ENCODE results near the gene ELMO3. TPM values are rescaled to one million over a fixed set of nuclear protein-coding genes. Genes with fewer than 3 reads are reported as not detected.

Gene ELMO3
- total and polyA plus RNA-seq, 2 of the 13 experiments (the other 11 are each of a cell fraction or from before 2014, with no cell fraction given) = 2.6 to 4.0 TPM

- 93% methylated on average over 8 of the region's 9 CpGs for WGBS (ENCODE audit: low lambda C conversion rate)
- no TSS peak for BruUV-seq (replicated peaks)
- Histone ChIP-seq H3K27ac (ENCODE audit: extremely low read length, insufficient read depth, low read length) (no peak overlapping the region), H3K4me1 (ENCODE audit: insufficient read depth, low read length) (peaks cover 21% of the 10 kb centered on the region), H3K79me2 (ENCODE audit: insufficient read depth, low read length) (no peaks in the 10 kb centered on the region), H3K4me2 (ENCODE audit: low read depth, low read length) (no peak overlapping the region), H3K27me3 (ENCODE audit: control insufficient read depth in 1 of 2, insufficient read depth in 2 of 2, low read length in 2 of 2) (no peaks in the 10 kb centered on the region), H4K20me1 (ENCODE audit: insufficient read depth, low read length) (no peaks in the 10 kb centered on the region), H2AFZ (ENCODE audit: low read length) (no peak overlapping the region), H3K9me3 (ENCODE audit: low read length) (no peaks in the 10 kb centered on the region), H3K4me3 (replicated peaks in 1 of 3; ENCODE audit: insufficient read depth in 1 of 3, low read depth in 2 of 3, low read length in 3 of 3) (no peak overlapping the region), H3K36me3 (replicated peaks in 1 of 2; ENCODE audit: control insufficient read depth in 1 of 2, insufficient read depth in 2 of 2, low read length in 2 of 2) (peaks cover 27 to 45% of the 10 kb centered on the region in 2 experiments), H3K9ac (ENCODE audit: insufficient read depth, low read depth, low read length) (no peak overlapping the region)
- intact Hi-C loops (cut with micrococcal nuclease; ENCODE audit: unreplicated experiment) (no loop called here), in situ Hi-C loops (cut with HindIII; ENCODE audit: extremely low pct_ligation_motif_present, low pct_unique_long_range_greater_than_20kb) (no loop called here)
- CTCF ChIA-PET (ENCODE audit: low intra/inter-chr PET ratio, low total read pairs) = no interaction called here
- no peak for DNase-seq (ENCODE audit: low spot score)
- POLR2A ChIA-PET = interaction anchor here (1.4 kb wide), 1 partner anchor 12 kb away, joined by 3 read pairs; the partner anchor contains the start of gene TMEM208
- no peak for ATAC-seq
- TF ChIP-seq ZGPAT (CRISPR knock-in tag; IDR thresholded peaks at IDR 0.05) = no peak
- no peak for FAIRE-seq
These were observed 40.0 kb downstream of the ELMO3 start for GRCh38 chr16:67238806-67239470.

- Histone ChIP-seq H3K36me3 (replicated peaks in 1 of 2; ENCODE audit: control insufficient read depth in 1 of 2, insufficient read depth in 2 of 2, low read length in 2 of 2) (peaks cover 23 to 40% of the 10 kb centered on the region in 2 experiments), H3K9ac (ENCODE audit: insufficient read depth, low read depth, low read length) (no peak overlapping the region), H3K9me3 (ENCODE audit: low read length) (no peaks in the 10 kb centered on the region), H3K79me2 (ENCODE audit: insufficient read depth, low read length) (no peaks in the 10 kb centered on the region), H3K27ac (ENCODE audit: extremely low read length, insufficient read depth, low read length) (peak overlapping the region; percentile 34), H4K20me1 (ENCODE audit: insufficient read depth, low read length) (no peaks in the 10 kb centered on the region), H3K4me3 (replicated peaks in 1 of 3; ENCODE audit: insufficient read depth in 1 of 3, low read depth in 2 of 3, low read length in 3 of 3) (no peak overlapping the region), H3K4me2 (ENCODE audit: low read depth, low read length) (no peak overlapping the region), H2AFZ (ENCODE audit: low read length) (no peak overlapping the region), H3K4me1 (ENCODE audit: insufficient read depth, low read length) (peaks cover 35% of the 10 kb centered on the region), H3K27me3 (ENCODE audit: control insufficient read depth in 1 of 2, insufficient read depth in 2 of 2, low read length in 2 of 2) (no peaks in the 10 kb centered on the region)
- CTCF ChIA-PET (ENCODE audit: low intra/inter-chr PET ratio, low total read pairs) = no interaction called here
- in situ Hi-C loops (cut with HindIII; ENCODE audit: extremely low pct_ligation_motif_present, low pct_unique_long_range_greater_than_20kb) = no loop called here
- no TSS peak for BruUV-seq (replicated peaks)
- POLR2A ChIA-PET = no interaction called here
- TF ChIP-seq ZBTB37 (CRISPR knock-in tag; IDR thresholded peaks at IDR 0.05) (no peak), ZNF446 (CRISPR knock-in tag; IDR thresholded peaks at IDR 0.05) (peak; percentile 48; the same call in 1 of the 2 replicates)
- ATAC-seq = no peak
- DNase-seq (ENCODE audit: low spot score) = no peak
- intact Hi-C loops (cut with micrococcal nuclease; ENCODE audit: unreplicated experiment) = no loop called here
- no peak for FAIRE-seq
- 98% methylated on average over 4 of the region's 4 CpGs for WGBS (ENCODE audit: low lambda C conversion rate)
These were observed 41.6 kb downstream of the ELMO3 start for GRCh38 chr16:67240506-67240905.

Data from HepG2 (cell line).